PC-3 (cell line): ENCODE results near the gene THY1. TPM values are rescaled to one million over a fixed set of nuclear protein-coding genes. Genes with fewer than 3 reads are reported as not detected.

Experiments
- ATAC-seq: fragments of 200-7000 bp; cut with Tn5 transposase; 2 replicates; pipeline ENCODE4 v1.9.1; 2020; ENCODE audit warnings: mild to moderate bottlenecking, moderate library complexity
- BruUV-seq: library from RNA; stranded (reverse); fragments of 400-500 nt; replicated peaks from 2 replicates; lab custom pipeline; 2021; lab: Mats Ljungman, UMichigan
- CTCF ChIA-PET: fragments of 300-600 bp; sonication (Branson Sonifier 250); formaldehyde crosslinking; loops from one replicate; lab custom pipeline; 2022; ENCODE audit warnings: antibody characterized with exemption; lab: Charles Lee
- POLR2A ChIA-PET: fragments of 300-600 bp; sonication (Branson Sonifier 250); formaldehyde crosslinking; loops from one replicate; lab custom pipeline; 2022; ENCODE audit warnings: antibody characterized with exemption; ENCODE audit not compliant: unreplicated experiment; lab: Charles Lee
- DNase-seq: peaks from one replicate; pipeline ENCODE4 v3.0.0-alpha.2; 2015
- H2AFZ ChIP-seq: fragments of 300-600 bp; sonication (generic); 2 replicates; pipeline ENCODE4 v1.6.0; 2016; ENCODE audit warnings: antibody characterized with exemption, low read length
- H3F3A ChIP-seq: fragments of 300-600 bp; sonication (generic); one replicate; pipeline ENCODE4 v1.6.0; 2017; ENCODE audit warnings: antibody characterized with exemption, low read length, control low read depth, mild to moderate bottlenecking; ENCODE audit not compliant: unreplicated experiment
- H3K27ac ChIP-seq: fragments of 300-600 bp; sonication (generic); 2 replicates; pipeline ENCODE4 v1.5.1; 2016; ENCODE audit warnings: mild to moderate bottlenecking, low read length
- H3K27me3 ChIP-seq: fragments of 300-600 bp; sonication (generic); 2 replicates; pipeline ENCODE4 v1.6.1; 2016; ENCODE audit warnings: low read length, mixed read lengths
- H3K36me3 ChIP-seq: fragments of 300-600 bp; sonication (generic); 2 replicates; pipeline ENCODE4 v1.6.1; 2016; ENCODE audit warnings: low read depth, mixed run types, low read length, mixed read lengths
- H3K4me1 ChIP-seq: fragments of 300-600 bp; sonication (generic); 2 replicates; pipeline ENCODE4 v1.5.1; 2016; ENCODE audit warnings: low read length; ENCODE audit not compliant: insufficient read depth
- H3K4me2 ChIP-seq: fragments of 300-600 bp; sonication (generic); 2 replicates; pipeline ENCODE4 v1.6.0; 2016; ENCODE audit warnings: low read length
- H3K4me3 ChIP-seq: fragments of 300-600 bp; sonication (generic); 2 replicates; pipeline ENCODE4 v1.5.1; 2016; ENCODE audit warnings: mild to moderate bottlenecking, low read length, mixed read lengths
- H3K79me2 ChIP-seq: fragments of 300-600 bp; sonication (generic); 2 replicates; pipeline ENCODE4 v1.6.1; 2017; ENCODE audit warnings: low read length, mixed read lengths
- H3K9ac ChIP-seq: fragments of 300-600 bp; sonication (generic); 2 replicates; pipeline ENCODE4 v1.6.0; 2016; ENCODE audit warnings: mild to moderate bottlenecking, low read length
- H3K9me2 ChIP-seq: fragments of 300-600 bp; sonication (generic); replicated peaks from 2 replicates; pipeline ENCODE4 v1.6.1; 2016; ENCODE audit warnings: mixed run types, low read length, mixed read lengths
- H3K9me3 ChIP-seq: fragments of 300-600 bp; sonication (generic); 2 replicates; pipeline ENCODE4 v1.6.1; 2016; ENCODE audit warnings: low read length, mixed read lengths
- H4K20me1 ChIP-seq: fragments of 300-600 bp; sonication (generic); 2 replicates; pipeline ENCODE4 v1.6.1; 2016; ENCODE audit warnings: low read length, mixed read lengths
- EZH2 ChIP-seq: fragments of 300-600 bp; sonication (generic); IDR thresholded peaks from one replicate; pipeline ENCODE4 v1.6.1; 2017; ENCODE audit warnings: antibody characterized with exemption, mild to moderate bottlenecking, low read length; ENCODE audit not compliant: unreplicated experiment
- EZH2phosphoT487 ChIP-seq: fragments of 300-600 bp; sonication (generic); IDR thresholded peaks from 2 replicates; pipeline ENCODE4 v1.6.1; 2018; ENCODE audit warnings: mild to moderate bottlenecking, antibody characterized with exemption, low read length, borderline replicate concordance
- intact Hi-C: fragments of 100-400 bp; cut with micrococcal nuclease; formaldehyde crosslinking; loops from 2 replicates; pipeline ENCODE4 v1.9.0; 2023
- total RNA-seq: library from RNA; depleted of rRNA; stranded (reverse); fragments of >200 nt; gene quantifications from 2 replicates; pipeline ENCODE4 v1.2.3, GENCODE V29; 2014
- TF ChIP-seq, protein P1 (sequence below): fragments of 300-600 bp; sonication (generic); conservative IDR thresholded peaks from 2 replicates; pipeline ENCODE4 v1.5.1; 2017; ENCODE audit warnings: antibody characterized with exemption, low read depth, mild to moderate bottlenecking, low read length

The THY1 gene
- total RNA-seq, 1 experiment from 2014 or later = not detected

DNA sequence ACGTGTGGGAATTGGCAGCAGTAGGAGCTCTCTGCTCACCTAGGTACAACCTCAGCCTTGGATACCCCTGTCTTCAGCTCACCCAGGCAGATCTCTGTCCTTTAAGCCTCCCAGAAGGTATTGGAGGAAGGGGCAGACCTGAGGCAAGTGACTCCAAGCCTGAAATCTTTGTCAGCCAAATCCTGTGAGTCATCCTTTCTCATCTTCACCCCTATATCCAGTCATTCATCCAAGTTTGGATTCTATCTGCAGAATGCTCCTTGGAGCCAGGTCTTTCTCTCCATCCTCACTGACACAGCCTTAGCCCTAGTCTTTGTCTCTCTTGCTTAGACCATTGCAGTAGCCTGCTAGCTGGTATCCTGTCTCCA lies 10.4 kb upstream of the THY1 start:
- Histone ChIP-seq H3K9me3 (no peaks in the 10 kb centered on the region), H3K4me3 (no peak overlapping the region; the same call in 1 of the 2 replicates), H3K9me2 (no peaks in the 10 kb centered on the region), H3F3A (no peaks in the 10 kb centered on the region), H3K79me2 (no peaks in the 10 kb centered on the region), H2AFZ (0 out of 2 replicates have a peak overlapping the region, but pooled peaks have one; percentile 27), H3K4me1 (peaks cover 21% of the 10 kb centered on the region), H4K20me1 (no peaks in the 10 kb centered on the region), H3K36me3 (no peaks in the 10 kb centered on the region), H3K27ac (peak overlapping the region; percentile 32), H3K4me2 (peak overlapping the region; percentile 60), H3K27me3 (no peaks in the 10 kb centered on the region), H3K9ac (no peak overlapping the region)
- peak; percentile 88 for ATAC-seq
- CTCF ChIA-PET = no interaction called here
- BruUV-seq = no TSS peak
- POLR2A ChIA-PET = no interaction called here
- peak; percentile 86 for DNase-seq
- TF ChIP-seq, protein P1, sequence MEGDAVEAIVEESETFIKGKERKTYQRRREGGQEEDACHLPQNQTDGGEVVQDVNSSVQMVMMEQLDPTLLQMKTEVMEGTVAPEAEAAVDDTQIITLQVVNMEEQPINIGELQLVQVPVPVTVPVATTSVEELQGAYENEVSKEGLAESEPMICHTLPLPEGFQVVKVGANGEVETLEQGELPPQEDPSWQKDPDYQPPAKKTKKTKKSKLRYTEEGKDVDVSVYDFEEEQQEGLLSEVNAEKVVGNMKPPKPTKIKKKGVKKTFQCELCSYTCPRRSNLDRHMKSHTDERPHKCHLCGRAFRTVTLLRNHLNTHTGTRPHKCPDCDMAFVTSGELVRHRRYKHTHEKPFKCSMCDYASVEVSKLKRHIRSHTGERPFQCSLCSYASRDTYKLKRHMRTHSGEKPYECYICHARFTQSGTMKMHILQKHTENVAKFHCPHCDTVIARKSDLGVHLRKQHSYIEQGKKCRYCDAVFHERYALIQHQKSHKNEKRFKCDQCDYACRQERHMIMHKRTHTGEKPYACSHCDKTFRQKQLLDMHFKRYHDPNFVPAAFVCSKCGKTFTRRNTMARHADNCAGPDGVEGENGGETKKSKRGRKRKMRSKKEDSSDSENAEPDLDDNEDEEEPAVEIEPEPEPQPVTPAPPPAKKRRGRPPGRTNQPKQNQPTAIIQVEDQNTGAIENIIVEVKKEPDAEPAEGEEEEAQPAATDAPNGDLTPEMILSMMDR = no peak
- TF ChIP-seq EZH2phosphoT487 (no peak), EZH2 (no peak)
- intact Hi-C loops = no loop called here

DNA sequence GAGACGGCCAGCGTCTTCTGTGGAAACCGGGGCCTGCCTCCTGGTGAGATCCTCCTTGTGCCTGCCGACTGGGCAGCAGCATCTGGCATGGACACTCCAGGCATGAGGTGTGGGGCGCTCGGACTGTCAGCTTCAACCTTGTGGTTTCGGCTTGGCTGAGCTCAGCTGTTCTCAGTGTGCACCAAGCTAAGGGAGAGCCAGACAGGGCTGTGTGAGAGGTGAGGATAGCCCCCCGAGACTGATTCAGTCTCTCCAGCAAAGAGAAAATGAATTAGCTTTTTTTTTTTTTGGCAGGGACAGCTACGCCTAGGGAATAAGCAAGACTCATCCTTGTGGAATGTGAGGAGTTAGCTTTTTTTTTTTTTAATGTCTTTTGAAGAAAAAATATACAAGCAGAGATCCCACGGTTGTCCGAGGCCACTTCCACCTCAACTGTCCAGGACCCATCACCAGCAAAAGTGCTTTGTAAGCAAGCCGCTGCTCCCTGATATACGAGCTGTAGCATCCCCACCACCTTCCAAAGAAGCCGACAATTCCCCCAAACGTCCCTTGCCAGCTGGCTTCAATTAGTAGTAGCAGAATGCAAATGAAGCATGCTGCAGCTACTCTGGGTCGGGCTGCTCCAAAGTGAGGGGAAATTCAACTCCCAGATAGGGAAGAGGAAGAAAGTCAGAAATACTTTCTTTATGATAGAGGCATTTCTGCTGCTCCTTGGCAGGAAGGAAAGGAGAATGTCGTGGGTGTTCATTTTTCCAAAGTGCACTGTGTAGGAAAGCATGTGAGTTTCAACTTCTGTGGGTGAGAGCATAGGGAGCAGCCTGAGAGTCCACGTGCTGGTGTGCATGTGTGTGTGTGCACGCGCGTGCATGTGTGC lies 9.7 kb upstream of the THY1 start:
- ChIA-PET POLR2A (interaction anchor here (0.5 kb wide), 1 partner anchor 72 kb away, joined by 11 read pairs; no protein-coding TSS in a partner anchor), CTCF (interaction anchor here (0.6 to 1.0 kb wide), 3 partner anchors 94 to 676 kb away, joined by 3 to 6 read pairs (median 4); partner anchors contain the start of gene NECTIN1)
- intact Hi-C loops = no loop called here
- ATAC-seq (peak; percentile 57), DNase-seq (peak; percentile 68)
- H3K27me3 ChIP-seq = no peaks in the 10 kb centered on the region
- H3K27ac ChIP-seq = peak overlapping the region; percentile 32
- no peak overlapping the region for H3K9ac ChIP-seq
- no peaks in the 10 kb centered on the region for H3K36me3 ChIP-seq
- H3K79me2 ChIP-seq = no peaks in the 10 kb centered on the region
- no peaks in the 10 kb centered on the region for H3K9me2 ChIP-seq
- H3K4me2 ChIP-seq = peak overlapping the region; percentile 60
- TF ChIP-seq EZH2 (no peak), EZH2phosphoT487 (no peak)
- TF ChIP-seq, protein P1 = no peak
- no peaks in the 10 kb centered on the region for H3F3A ChIP-seq
- no peaks in the 10 kb centered on the region for H3K9me3 ChIP-seq
- peak overlapping the region; percentile 27; the same call in 1 of the 2 replicates for H2AFZ ChIP-seq
- peaks cover 21% of the 10 kb centered on the region for H3K4me1 ChIP-seq
- BruUV-seq = no TSS peak
- no peaks in the 10 kb centered on the region for H4K20me1 ChIP-seq
- H3K4me3 ChIP-seq = no peak overlapping the region; the same call in 1 of the 2 replicates

DNA sequence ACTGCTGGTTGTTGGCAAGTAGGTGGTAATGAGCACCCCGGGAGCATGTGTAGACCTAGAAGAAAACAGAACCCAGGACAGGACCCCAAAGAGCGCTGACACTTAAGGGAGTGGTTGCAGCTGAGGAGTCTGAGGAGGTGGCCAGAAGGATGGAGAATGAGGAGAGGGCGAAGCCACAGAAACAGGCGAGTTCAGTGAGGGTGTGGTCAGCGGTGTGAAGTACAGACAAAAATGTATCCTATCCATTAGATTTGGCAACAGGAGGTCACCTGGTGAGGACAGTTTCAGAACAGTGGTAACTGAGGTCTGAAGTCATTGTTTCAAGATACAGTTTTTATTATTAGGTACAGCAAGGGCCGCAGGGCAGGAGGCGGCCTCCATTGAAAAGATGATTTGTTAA lies 8.6 kb upstream of the THY1 start:
- Histone ChIP-seq H3K9ac (no peak overlapping the region), H2AFZ (no peak overlapping the region), H3K79me2 (no peaks in the 10 kb centered on the region), H3K27ac (no peak overlapping the region), H3K36me3 (no peaks in the 10 kb centered on the region), H4K20me1 (no peaks in the 10 kb centered on the region), H3F3A (no peaks in the 10 kb centered on the region), H3K9me3 (no peaks in the 10 kb centered on the region), H3K4me1 (peaks cover 21% of the 10 kb centered on the region), H3K9me2 (no peaks in the 10 kb centered on the region), H3K4me2 (no peak overlapping the region), H3K27me3 (no peaks in the 10 kb centered on the region), H3K4me3 (no peak overlapping the region)
- intact Hi-C loops = no loop called here
- DNase-seq (no peak), ATAC-seq (no peak)
- ChIA-PET POLR2A (no interaction called here), CTCF (no interaction called here)
- BruUV-seq = no TSS peak
- TF ChIP-seq EZH2 (no peak), EZH2phosphoT487 (no peak)
- TF ChIP-seq, protein P1 = no peak
